Measurements from ENCODE around the gene CSTA.

- TF ChIP-seq CTCF (conservative IDR thresholded peaks at IDR 0.05; ENCODE audit: low read length) (no peak), EZH2phosphoT487 (IDR thresholded peaks at IDR 0.05; ENCODE audit: borderline replicate concordance) (no peak)
Observed at GRCh38 chr3:122314228-122314876, 10.7 kb upstream of the CSTA start.
